MM.1S (cell line): ENCODE results near the gene ALDH3A2.

Source experiments
- EZH2 ChIP-seq: fragments of 300-600 bp; sonication (generic); optimal IDR thresholded peaks from 2 replicates; pipeline ENCODE3; 2017; ENCODE audit warnings: low read depth, mild to moderate bottlenecking, antibody characterized with exemption, low read length, mixed read lengths
- EZH2phosphoT487 ChIP-seq: fragments of 300-600 bp; sonication (generic); IDR thresholded peaks from 2 replicates; pipeline ENCODE4 v1.6.1; 2018; ENCODE audit warnings: antibody characterized with exemption, low read length
- TF ChIP-seq, protein P1 (sequence below): fragments of 300-600 bp; sonication (generic); IDR thresholded peaks from 2 replicates; pipeline ENCODE4 v1.5.1; 2016; ENCODE audit warnings: antibody characterized with exemption, low read length, mixed read lengths

DNA sequence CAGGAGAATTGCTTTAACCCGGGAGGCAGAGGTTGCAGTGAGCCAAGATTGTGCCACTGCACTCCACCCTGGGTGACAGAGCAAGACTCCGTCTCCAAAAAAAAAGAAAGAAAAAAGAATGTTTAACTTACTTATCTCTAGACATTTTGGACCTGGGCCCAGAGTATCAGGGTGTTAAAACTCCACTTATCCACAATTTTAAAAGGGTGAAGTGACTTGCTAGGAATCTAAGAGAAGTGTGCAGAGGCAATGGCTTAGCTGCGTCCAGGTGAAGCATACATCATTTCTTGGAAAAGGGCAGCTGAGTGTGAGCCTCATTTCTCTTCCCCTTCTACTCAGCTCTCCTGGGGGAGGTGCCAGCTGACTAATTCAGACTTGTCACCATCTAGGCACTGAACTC, 25.1 kb downstream of the ALDH3A2 start:
- TF ChIP-seq, protein P1, sequence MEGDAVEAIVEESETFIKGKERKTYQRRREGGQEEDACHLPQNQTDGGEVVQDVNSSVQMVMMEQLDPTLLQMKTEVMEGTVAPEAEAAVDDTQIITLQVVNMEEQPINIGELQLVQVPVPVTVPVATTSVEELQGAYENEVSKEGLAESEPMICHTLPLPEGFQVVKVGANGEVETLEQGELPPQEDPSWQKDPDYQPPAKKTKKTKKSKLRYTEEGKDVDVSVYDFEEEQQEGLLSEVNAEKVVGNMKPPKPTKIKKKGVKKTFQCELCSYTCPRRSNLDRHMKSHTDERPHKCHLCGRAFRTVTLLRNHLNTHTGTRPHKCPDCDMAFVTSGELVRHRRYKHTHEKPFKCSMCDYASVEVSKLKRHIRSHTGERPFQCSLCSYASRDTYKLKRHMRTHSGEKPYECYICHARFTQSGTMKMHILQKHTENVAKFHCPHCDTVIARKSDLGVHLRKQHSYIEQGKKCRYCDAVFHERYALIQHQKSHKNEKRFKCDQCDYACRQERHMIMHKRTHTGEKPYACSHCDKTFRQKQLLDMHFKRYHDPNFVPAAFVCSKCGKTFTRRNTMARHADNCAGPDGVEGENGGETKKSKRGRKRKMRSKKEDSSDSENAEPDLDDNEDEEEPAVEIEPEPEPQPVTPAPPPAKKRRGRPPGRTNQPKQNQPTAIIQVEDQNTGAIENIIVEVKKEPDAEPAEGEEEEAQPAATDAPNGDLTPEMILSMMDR = no peak
- TF ChIP-seq EZH2phosphoT487 (no peak), EZH2 (no peak)
